Keratinocyte (primary cell): ENCODE measurements around the gene PSMD8.
"Not testable (repeated sequence)": the region's sequence is repeated elsewhere in the genome, so short reads cannot be mapped to it uniquely, and the experiment has no call there.

Experiments used
- CTCF ChIP-seq, 3 experiments: IDR thresholded peaks in 1 of 3; conservative IDR thresholded peaks in 1 of 3; optimal IDR thresholded peaks in 1 of 3; 2 replicates in 2 of 3; 3 replicates in 1 of 3; pipeline versions ENCODE3 to v1.5.1; 2011; ENCODE audit warnings: low read length in 3 of 3, mild to moderate bottlenecking in 3 of 3, moderate library complexity in 2 of 3, control low read depth in 1 of 3, inconsistent platforms in 1 of 3; ENCODE audit not compliant: insufficient read depth in 2 of 3; ENCODE audit errors: extremely low read depth in 1 of 3
- EZH2 ChIP-seq: IDR thresholded peaks from one replicate; pipeline ENCODE4 v1.6.1; 2012; ENCODE audit warnings: inconsistent platforms, mild to moderate bottlenecking, low read length, moderate library complexity

GRCh38 chr19:38427035-38427677, 52.8 kb downstream of the PSMD8 start:
- TF ChIP-seq CTCF (optimal IDR thresholded peaks at IDR 0.05 in 1 of 3, IDR thresholded peaks at IDR 0.05 in 1 of 3, conservative IDR thresholded peaks at IDR 0.05 in 1 of 3; ENCODE audit: extremely low read depth in 1 of 3, insufficient read depth in 2 of 3, low read length in 3 of 3); EZH2: not testable (repeated sequence)
